Myocyte (in vitro differentiated cells): Measurements from ENCODE around the gene NDRG3. TPM values are rescaled to one million over a fixed set of nuclear protein-coding genes. Genes with fewer than 3 reads are reported as not detected.

ENCODE experiments used
- DNase-seq: peaks from one replicate; pipeline ENCODE4 v3.0.0-alpha.2; 2012; ENCODE audit warnings: low read depth
- polyA plus RNA-seq: library from polyadenylated mRNA; unstranded; fragments of >200 nt; gene quantifications from one replicate; pipeline ENCODE4 v1.2.1, GENCODE V29; 2012; ENCODE audit warnings: missing spikeins
- total RNA-seq: library from RNA; depleted of rRNA; stranded (reverse); fragments of >200 nt; gene quantifications from 2 replicates; pipeline ENCODE4 v1.2.3, GENCODE V29; 2014

Gene NDRG3
- total RNA-seq, result 13.3 and 15.6 TPM in 2 replicates
- polyA plus RNA-seq, result 22.6 TPM

DNA sequence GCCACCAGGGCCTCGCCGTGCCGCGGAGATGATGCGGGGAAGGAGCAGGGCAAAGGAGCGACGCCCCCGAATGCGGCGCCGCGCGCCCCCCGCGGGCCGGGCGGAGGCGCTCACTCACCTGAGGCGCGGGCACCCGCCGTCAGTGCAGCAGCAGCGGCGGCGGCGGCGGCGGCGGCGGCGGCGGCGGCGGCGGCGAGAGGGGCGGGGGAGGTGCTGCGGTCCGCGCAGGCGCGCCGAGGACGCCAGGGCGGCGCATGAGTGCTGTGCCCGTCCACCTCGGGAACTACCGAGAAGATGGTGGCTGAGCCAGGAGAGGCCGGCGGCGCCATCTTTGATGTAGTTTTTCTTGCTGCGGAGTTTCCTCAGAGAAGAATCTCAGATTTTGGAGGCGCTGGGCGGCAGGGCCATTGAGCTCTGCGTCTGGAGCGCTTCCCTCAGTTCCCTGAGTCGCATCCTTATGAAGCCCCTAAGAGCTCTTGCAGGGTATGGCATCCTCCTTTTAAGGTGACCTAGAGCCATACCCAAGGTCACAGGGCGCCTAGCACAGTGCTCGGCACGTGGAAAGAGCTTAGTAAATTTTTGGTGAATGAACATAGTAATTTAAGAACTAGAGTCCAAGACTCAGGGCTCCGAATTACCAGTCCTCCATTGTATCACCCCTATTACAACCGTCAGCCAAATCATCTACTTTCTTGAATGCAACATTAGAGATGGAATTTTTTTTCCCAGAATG is at the start of gene NDRG3:
Gene NDRG3 (minus strand): TSS at position 164 of the 733 bp plus-strand sequence. CDS start 24,355 bp downstream, outside the sequence.
- DNase-seq, result peak; percentile 94

DNA sequence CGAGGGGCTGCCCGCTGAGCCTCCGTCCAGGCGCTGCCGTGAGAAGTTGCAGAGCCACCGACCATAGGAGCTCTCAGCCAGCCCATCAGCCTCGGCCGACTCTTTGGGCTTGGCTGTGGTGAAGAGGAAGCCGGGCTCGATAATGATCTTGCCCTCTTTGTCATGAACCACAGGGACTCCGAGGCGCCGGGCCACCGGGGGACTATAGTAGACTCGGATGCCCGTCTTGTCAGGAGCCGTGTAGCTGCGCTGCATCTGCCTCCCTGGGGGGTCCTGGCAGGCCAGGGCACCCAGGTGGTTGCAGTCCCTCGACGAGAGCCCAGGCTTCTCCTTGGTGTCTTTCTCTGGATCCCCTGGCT is 48.2 kb upstream of the NDRG3 start:
- DNase-seq, result no peak

DNA sequence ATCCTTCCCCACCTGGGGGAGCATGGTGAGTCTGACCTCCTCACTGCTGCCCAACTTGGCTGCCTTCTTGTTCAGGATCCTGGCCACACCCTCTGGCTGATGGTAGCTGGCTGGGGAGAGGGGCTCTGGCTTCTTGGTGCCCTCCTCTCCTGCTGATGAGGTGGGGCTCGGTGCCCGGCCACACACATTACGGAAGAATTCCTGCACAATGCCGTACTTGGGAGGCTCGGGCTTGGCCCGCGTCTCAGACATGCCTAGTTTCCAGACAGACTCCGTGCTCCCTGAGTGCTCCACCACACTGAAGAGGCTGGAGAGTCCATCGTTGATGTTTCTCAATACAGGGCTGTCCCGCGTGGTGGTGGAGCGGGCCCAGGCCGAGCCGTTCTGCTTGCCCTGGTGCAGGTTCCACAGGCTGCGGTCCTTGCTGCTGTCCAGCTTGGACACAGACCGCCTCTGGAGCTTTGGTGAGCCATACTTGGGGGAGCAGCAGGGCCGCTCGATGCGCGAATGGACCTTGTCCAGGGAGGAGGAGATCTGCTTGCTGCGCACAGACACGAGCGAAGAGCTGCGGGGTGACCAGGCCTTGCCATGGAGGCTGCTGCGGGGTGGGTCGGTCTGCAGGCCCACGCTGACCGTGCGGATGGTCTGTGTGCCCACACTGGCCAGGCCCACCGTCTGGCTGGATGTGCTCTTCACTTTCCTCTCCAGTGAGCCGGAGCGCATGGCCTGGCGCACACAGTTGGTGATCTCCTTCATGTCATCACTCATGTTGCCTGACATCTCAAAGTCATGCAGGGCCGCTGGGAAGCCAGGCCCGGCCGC is 47.6 kb upstream of the NDRG3 start:
- DNase-seq, result no peak

DNA sequence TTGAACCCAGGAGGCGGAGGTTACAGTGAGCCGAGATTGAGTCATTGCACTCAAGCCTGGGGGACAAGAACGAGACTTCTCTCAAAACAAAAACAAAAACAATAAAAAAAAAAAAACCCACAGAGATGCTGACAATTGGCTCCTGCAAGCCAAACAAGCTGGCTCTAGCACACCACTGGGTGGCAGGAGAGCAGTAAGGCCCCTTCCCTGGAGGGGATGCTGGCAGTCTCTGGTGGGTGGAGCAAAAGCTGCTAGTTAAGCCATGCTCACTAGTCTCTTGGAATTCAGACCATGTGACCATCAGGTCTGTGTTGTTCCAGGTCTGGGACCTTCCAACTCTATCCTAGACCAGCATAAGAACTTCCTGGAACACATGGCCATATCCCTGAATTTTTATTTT is 46.5 kb upstream of the NDRG3 start:
- peak; percentile 76 for DNase-seq

DNA sequence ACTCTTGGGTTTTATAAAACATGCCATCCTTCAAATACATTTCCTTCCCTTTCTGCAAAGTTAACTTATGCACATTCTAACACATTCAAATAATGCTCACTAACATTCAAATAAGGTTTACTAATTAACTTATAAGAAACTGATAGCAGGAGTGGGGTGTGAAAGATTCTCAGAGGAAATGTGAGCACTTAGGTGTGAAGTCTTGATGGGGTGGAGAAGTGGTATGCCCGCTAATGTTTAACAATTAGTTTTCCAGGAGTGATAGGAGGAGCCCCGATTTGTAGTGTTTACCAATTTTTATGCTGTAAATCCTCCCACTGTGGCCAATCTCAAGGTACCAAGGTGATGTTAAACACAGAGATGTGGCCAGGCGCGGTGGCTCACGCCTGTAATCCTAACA is 46.0 kb upstream of the NDRG3 start:
- no peak for DNase-seq

DNA sequence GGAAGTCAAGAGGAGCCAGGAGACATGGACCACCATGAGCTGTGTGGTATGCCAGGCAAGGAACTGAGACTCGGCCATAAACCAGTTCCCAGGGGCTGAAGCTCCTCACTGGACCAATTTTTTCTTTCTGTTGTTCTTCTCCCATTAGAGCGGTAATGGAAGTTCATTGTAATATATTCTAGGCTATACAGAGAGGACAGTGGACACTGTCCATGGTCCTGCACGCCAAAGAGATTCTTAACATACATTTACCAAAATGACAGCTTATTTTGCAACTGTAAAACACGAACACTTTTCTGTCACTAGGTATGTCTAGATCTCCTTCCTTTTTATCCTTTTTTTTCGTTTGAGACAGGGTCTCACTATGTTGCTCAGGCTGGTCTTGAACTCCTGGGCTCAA is 40.8 kb upstream of the NDRG3 start:
- DNase-seq, result no peak

DNA sequence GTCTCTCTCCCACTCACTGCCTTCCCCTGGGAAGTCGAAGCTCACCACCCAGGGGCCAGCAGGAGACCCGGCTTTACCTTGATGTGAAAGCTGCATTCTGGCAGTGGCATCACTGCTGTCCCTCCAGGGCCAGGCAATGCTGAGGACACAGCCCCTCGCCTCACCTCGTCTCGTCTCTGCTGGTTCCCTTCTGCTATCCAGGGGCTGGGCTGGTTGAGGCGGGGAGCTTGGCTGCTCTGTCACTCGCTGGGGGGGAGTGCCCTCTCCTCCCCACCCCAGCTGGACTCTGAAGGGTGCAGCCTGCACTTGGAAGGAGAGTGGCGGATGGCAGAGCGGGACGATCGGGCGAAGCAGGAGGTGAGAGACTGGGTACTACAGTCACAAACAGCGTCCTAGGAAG is 40.4 kb upstream of the NDRG3 start:
- no peak for DNase-seq

DNA sequence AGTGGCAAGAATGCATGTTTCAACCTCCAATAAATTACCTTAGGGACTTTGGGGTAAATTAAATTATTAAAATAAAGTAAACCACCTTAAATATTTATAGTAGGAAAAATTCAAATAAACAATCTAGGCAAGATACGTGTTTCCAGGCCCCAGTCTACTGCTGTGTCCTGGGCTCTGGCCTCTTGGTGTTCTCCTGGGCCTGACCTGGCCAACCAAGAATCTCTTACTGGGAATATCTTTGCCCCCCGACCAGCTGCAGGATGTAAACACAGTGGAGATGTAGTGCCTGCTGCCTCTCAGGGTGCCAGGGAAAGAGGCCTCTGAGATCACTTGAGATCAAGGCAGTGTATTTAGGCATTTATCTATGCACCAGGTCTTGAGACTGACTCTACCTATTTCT is 39.4 kb upstream of the NDRG3 start:
- DNase-seq, result no peak

DNA sequence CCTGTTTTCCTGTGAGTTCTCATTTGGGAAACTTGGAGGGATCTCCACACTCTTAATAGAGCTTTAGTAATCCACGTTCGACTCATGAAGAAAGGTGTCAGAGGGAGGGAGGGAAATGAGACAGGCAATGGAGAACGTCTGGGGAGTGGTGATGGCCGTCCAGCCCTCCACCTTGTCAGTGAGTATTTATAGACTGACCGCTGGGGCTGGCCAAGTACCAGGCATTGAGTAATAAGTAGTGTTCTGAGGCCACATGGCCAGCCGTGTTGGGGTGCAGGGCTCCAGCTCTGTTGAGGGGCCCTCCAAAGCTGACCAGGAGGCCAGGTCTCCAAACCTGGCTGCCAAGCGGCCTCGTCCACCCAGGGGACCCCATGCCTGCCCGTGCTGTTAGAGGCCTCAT is 39.0 kb upstream of the NDRG3 start:
- peak; percentile 69 for DNase-seq

DNA sequence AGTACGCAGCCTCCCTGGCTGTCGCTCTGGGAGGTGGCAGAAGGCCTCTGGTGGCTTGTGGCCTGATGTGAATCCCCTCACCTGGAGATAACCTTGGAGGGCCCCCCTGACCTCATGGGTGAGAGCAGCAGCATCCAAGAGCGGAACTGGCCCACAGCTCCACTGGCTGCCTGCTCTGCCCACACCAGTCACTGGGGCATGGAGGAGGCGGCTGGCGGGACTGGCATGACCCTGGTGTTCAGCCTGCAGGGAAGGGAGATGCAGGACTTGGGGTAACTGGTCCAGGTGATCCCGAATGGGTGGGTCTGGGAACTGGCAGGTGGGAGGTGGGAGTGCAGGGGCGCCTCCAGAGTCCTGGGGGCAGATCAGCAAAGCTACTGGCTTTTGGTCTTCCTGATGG is 38.2 kb upstream of the NDRG3 start:
- DNase-seq, result no peak

DNA sequence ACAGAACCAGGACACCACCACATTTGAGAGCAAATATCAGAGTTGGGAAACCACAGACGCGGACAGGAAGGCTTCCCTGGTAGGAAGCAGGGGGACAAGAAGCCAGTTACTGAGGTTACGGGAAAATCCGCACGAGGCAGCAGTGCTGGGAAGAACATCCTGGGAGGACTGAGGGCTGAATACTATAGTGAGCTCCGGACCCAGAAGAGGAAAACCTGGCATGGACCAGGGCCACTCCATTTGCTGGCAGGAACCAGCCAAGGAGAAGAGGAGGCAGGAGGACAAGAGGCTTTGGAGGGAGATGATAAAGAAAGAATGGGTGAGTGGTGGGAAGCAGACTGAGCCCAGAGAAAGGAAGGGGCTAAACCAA is 33.8 kb upstream of the NDRG3 start:
- no peak for DNase-seq

DNA sequence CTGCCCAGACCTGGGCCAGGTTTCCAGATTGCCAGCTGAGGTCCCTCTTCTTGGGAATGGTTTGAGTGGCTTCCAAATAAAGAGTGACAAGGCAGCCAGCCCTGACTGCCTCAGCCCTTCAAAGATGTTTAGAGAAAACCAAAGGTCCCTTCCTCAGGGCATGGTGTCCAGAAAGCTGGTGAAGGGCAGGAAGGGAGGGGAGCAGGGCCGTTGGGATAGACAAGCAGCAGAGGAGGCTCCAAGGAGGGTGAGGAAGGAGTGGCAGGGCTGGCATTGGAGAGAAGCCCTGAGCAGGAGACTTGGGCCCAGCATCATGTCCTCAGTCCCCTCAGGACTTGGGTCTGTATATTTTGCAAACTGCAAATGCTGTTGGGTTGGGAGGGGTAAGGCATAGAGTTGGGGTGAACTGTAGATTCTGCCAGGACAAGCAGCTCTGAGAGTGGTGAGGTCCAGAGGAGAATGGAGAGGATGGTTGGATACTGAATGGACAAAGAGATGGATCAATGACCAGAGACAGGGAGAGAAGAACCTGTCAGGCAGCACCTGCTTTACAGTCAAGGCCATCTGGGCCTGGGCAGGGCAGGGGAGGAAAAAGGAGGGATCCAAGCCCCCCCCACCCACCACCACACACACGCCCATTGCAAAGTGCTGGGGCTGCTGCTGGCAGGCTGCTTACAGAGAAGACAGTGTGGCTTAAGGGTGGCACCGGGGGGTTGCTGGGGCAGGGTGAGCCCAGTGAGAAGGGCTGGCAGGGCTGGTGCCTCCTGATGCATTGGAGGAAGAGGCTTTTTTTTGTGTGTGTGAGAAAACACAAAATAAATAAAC is 33.2 kb upstream of the NDRG3 start:
- no peak for DNase-seq

DNA sequence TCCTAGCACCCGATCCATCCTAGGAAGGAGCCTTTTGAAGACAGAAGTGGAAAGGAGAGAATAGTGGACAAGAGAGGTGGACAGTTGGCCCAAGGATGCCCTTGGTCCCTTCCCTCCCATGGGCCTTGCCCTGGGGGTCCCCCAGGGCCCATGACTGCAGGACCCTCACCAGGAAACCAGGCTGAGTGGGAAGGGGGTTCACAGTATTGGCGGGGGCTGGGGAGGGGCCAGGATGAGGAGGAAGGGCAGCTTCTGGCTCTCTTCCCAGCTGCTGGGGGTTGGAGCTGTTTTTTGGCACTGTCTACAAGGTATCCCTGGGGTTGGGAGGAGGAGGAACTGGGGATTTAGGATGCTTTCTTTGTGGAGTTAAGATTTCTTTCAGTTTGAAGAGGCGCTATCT is 31.7 kb upstream of the NDRG3 start:
- DNase-seq, result no peak

DNA sequence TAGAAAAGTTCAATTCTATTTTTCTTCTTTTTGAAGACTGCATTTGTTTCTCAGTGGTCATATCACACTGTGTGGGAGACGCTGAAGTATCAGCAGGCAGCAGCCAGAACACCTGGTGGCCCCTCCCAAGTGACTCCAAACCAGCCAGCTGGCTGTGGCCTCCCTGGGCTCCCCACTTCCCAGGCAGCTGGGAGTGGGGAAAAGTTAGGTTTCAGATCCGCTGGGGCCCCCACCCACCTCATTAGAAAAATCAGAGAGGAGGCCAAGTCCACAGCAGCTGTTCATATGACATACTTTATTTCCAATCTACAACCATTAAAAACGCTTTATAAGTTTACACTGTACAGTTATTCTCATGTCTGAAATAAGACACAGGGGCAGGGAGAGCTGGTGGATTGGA is 31.3 kb upstream of the NDRG3 start:
- DNase-seq, result peak; percentile 80

DNA sequence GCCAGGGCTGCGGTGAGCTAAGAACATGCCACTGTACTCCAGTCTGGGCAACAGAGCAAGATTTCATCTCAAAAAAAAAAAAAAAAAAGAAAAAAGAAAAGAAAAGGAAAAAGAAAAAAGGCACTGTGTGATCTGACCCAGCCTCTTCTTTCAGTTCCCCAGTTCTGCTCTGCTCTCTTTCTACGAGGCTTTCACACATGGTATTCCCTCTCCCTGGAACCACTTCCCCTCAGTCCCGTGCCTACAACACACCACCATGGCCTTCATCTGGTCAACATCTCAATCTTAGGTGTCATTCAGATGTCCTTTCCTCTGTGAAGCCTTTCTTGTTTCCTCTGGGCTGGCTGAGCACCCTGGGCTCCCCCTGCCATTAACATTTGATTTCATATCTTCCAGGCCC is 29.9 kb upstream of the NDRG3 start:
- DNase-seq, result no peak

DNA sequence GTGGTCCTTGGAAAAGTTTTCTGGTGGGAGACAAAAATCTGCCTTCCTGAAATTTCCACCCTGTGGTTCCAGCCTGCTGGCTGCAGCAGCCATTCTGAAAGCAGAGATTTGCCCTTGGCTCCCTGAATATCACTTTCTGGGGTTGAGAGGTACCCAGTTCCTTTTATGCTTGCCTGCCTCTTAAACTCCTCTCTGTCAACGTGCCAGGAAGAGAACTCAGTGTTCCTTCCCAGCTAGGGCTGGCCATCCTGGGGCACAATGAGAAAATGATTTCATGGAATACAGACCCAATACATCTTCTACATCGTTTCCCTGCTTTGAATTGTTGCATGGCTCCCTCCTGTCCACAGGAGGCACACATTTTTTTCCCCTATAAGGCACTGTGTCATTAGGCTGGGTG is 29.3 kb upstream of the NDRG3 start:
- DNase-seq, result peak; percentile 46

DNA sequence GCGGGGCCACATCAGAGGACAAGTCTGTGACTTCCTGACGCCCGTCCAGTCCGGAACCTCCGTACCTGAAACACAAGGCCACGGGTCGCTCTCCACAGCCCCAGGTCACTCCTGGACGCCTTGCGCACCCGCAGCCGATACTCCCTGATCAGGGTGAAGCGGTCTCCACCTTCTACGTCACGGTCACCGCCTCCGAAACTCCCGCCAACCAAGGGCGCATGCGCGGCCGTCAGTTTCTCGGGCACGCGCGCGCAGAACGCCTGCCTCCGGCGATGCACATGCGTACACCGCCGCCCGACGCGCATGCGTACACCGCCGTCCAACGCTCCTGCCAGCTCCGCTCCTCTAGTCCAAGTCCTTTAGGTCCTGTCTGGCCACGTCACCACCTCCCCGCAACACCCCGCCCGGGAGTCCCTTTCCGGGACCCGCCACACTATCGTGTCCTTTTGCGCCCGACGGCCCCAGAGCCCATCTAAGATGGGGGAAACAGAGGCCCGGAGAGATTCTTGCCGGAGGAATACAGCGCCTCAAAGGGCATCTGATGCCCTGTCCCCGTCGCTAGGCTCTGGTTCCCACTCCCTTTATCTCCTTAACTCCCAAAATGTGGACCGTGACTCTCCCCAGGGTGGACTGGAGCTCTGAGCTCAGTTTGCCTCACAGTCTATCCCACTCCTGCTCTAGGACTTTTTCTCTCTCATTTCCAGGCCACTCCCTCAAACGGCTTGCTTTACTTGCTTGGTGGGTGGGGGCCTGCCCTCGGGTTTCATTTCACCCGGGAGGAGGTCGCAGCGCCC is 27.9 kb upstream of the NDRG3 start, which contains the start of gene DSN1:
Gene DSN1 (minus strand): TSS at position 167 of the 794 bp plus-strand sequence. CDS start 2,305 bp downstream, outside the sequence.
- peak; percentile 97 for DNase-seq

DNA sequence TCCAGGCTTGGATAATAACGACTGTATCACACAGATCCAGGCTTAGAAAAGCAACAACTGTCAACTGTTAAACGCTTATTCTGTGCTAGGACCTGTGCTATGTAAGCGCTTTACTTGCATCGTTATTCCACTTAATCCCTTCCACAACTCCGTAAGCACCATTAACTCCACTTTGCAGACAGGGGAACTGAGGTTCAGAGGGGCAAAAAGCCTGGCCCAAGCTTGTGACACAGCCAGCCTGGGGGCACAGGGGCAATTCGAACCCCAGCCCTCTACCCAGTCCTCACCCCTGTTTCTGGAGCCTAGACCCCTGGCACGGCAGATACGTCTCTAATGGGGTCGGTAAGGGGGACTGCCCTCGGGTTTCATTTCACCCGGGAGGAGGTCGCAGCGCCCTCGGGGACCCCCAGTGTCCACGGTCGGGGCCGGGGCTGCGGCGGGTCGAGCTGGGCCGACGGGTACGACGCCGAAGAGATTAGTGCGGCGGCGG is 27.3 kb upstream of the NDRG3 start:
- no peak for DNase-seq

DNA sequence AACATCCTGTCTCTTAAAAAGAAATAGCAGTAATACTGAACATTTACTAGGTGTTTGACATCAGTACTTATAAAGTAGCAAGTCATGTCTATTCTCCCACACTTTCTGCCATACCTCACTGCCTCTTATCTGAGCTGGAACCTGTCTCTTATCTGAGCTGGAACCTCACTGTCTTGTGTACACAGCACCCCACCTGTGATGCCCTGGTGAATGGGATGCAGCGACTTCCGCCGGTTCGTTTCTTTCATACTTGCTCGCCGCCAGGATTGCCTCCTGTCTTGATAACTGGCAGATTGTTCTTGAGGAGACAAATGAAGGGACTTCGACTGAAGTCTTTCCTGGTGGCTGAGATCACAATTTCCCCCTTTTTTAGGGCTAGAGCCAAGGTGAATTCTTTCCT is 24.8 kb upstream of the NDRG3 start:
- no peak for DNase-seq

DNA sequence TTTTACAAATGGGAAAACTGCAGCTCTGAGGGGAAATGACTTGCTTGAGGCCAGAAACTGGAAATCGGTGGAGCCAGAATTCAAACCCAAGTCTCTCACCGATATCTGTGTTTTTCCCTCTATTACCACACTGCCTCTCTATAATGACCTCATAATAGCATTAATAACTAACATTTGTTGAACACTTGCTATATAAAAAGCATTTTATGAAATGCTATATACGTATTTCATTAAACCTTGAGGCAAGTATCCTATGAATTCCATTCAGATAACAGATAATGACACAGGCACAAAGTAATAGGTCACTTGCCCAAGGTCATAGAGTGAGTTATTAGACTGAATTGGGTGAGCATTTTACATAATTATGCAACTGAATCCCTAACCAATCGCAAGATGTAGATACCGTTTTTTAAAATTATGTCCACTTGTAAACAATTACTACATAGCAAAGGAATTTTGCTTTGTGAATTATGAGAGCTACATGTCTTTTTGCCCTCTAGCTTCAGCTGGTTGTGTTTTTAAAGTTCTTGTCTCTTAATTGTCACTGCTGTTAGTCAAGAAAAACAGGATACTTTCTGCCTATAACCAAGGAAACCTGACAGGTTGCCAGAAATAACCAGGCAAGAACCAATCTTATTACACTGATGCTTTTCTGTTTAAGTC is 23.0 kb upstream of the NDRG3 start:
- no peak for DNase-seq
